Neural cell (in vitro differentiated cells): ENCODE measurements around the gene FBXO11.
"Not testable (repeated sequence)": the region's sequence is repeated elsewhere in the genome, so short reads cannot be mapped to it uniquely, and the experiment has no call there.

Experiments used
- CTCF ChIP-seq: fragments of 450-650 bp; IDR thresholded peaks from 2 replicates; pipeline ENCODE4 v1.5.1; 2014; ENCODE audit warnings: antibody characterized with exemption, mild to moderate bottlenecking, moderate library complexity; ENCODE audit not compliant: poor library complexity, severe bottlenecking
- EP300 ChIP-seq: fragments of 450-650 bp; conservative IDR thresholded peaks from 2 replicates; pipeline ENCODE4 v1.6.1; 2014; ENCODE audit warnings: antibody characterized with exemption, mild to moderate bottlenecking, moderate library complexity; ENCODE audit not compliant: poor library complexity, severe bottlenecking
- EZH2 ChIP-seq: fragments of 200-600, 300-800 bp; shearing (Covaris generic), sonication (generic); IDR thresholded peaks from 2 replicates; pipeline ENCODE4 v1.6.1; 2014; ENCODE audit warnings: antibody characterized with exemption, low read length, borderline replicate concordance, mild to moderate bottlenecking; ENCODE audit not compliant: insufficient read depth, poor library complexity, severe bottlenecking
- MXI1 ChIP-seq: fragments of 450-650 bp; conservative IDR thresholded peaks from 2 replicates; pipeline ENCODE4 v1.6.1; 2014; ENCODE audit warnings: antibody characterized with exemption, mild to moderate bottlenecking; ENCODE audit not compliant: poor library complexity, severe bottlenecking
- POLR2AphosphoS5 ChIP-seq: IDR thresholded peaks from 2 replicates; pipeline ENCODE4 v1.6.1; 2012
- RAD21 ChIP-seq: fragments of 450-650 bp; conservative IDR thresholded peaks from 2 replicates; pipeline ENCODE4 v1.6.1; 2014; ENCODE audit warnings: antibody characterized with exemption, mild to moderate bottlenecking, moderate library complexity
- REST ChIP-seq: IDR thresholded peaks from 2 replicates; pipeline ENCODE4 v1.6.1; 2012; ENCODE audit warnings: borderline replicate concordance
- SMC3 ChIP-seq: fragments of 450-650 bp; conservative IDR thresholded peaks from 2 replicates; pipeline ENCODE4 v1.6.1; 2014; ENCODE audit warnings: antibody characterized with exemption, mild to moderate bottlenecking, moderate library complexity; ENCODE audit not compliant: poor library complexity
- TAF1 ChIP-seq: IDR thresholded peaks from 2 replicates; pipeline ENCODE4 v1.6.1; 2012; ENCODE audit warnings: low read depth

GRCh38 chr2:47901892-47902291 lies 4.4 kb downstream of the FBXO11 start:
- not testable (repeated sequence) for TF ChIP-seq CTCF, TAF1, MXI1, REST, RAD21, EZH2, POLR2AphosphoS5, EP300, SMC3
